DMS114 treated with DMSO at 0.1 percent for 48 hours (cell line): ENCODE results near the gene CARS2.
"Not testable (repeated sequence)": the region's sequence is repeated elsewhere in the genome, so short reads cannot be mapped to it uniquely, and the experiment has no call there.

ENCODE experiments used
- DNase-seq: peaks from one replicate; lab custom pipeline; 2025; ENCODE audit not compliant: unreplicated experiment; lab: John Stamatoyannopoulos, UW

Gene CARS2

GRCh38 chr13:110683203-110683883 lies 22.6 kb downstream of the CARS2 start:
- DNase-seq, result no peak

GRCh38 chr13:110682746-110683145 lies 23.2 kb downstream of the CARS2 start:
- no peak for DNase-seq

- no peak for DNase-seq
Measured at GRCh38 chr13:110681868-110682550, 23.9 kb downstream of the CARS2 start.

GRCh38 chr13:110680852-110681251 lies 25.1 kb downstream of the CARS2 start:
- no peak for DNase-seq

- DNase-seq, result no peak
Measured at GRCh38 chr13:110677731-110678545, 28.0 kb downstream of the CARS2 start.

GRCh38 chr13:110676595-110677587 lies 29.0 kb downstream of the CARS2 start:
- no peak for DNase-seq

GRCh38 chr13:110669814-110670213 lies 36.1 kb downstream of the CARS2 start:
- DNase-seq, result not testable (repeated sequence)

GRCh38 chr13:110669036-110669435 lies 36.9 kb downstream of the CARS2 start:
- DNase-seq, result no peak

- no peak for DNase-seq
Measured at GRCh38 chr13:110666255-110666533, 39.7 kb downstream of the CARS2 start.

GRCh38 chr13:110665491-110666254 lies 40.2 kb downstream of the CARS2 start:
- no peak for DNase-seq

GRCh38 chr13:110664673-110665072 lies 41.2 kb downstream of the CARS2 start:
- DNase-seq, result no peak

- DNase-seq, result no peak
Measured at GRCh38 chr13:110664041-110664440, 41.9 kb downstream of the CARS2 start.

GRCh38 chr13:110663491-110663890 lies 42.4 kb downstream of the CARS2 start:
- no peak for DNase-seq

GRCh38 chr13:110662777-110663443 lies 43.0 kb downstream of the CARS2 start:
- DNase-seq, result no peak

GRCh38 chr13:110662091-110662490 lies 43.8 kb downstream of the CARS2 start:
- no peak for DNase-seq

GRCh38 chr13:110661256-110661655 lies 44.7 kb downstream of the CARS2 start:
- no peak for DNase-seq

GRCh38 chr13:110658218-110658911 lies 47.6 kb downstream of the CARS2 start:
- DNase-seq, result not testable (repeated sequence)

- DNase-seq, result no peak
Measured at GRCh38 chr13:110657196-110657595, 48.7 kb downstream of the CARS2 start.

- no peak for DNase-seq
Measured at GRCh38 chr13:110653851-110654250, 52.1 kb downstream of the CARS2 start.
